GM18861 (cell line): Measurements from ENCODE around the gene RAB6B.

ENCODE experiments used
- ATAC-seq: cut with Tn5 transposase; IDR thresholded peaks from one replicate; pipeline ENCODE4 v1.9.1; 2021; ENCODE audit not compliant: unreplicated experiment

The RAB6B gene

DNA sequence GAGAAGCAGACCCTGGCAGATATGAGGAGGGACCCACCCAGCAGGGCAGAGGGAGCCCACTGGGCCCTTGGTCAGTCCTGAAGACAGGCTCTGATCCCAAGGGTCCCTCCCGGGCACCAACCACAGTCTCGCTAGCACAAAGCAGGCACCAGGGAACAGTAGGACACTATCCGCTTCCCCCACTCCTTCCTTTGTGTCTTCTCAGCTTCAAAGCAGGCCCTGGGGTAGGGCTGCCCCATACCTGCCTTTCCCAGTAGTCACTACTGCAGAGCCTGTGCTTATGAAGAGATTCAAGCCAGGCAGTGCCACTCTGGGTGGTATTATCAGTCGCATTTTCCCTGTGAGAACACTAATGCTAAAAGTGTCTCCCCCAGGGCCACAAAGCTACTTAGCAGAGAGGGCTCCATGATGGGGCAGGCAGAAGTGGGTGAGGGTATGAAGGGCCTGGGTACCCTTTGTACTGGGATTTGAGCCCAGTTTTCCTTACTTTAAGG is 57.3 kb downstream of the RAB6B start:
- ATAC-seq, result no peak

DNA sequence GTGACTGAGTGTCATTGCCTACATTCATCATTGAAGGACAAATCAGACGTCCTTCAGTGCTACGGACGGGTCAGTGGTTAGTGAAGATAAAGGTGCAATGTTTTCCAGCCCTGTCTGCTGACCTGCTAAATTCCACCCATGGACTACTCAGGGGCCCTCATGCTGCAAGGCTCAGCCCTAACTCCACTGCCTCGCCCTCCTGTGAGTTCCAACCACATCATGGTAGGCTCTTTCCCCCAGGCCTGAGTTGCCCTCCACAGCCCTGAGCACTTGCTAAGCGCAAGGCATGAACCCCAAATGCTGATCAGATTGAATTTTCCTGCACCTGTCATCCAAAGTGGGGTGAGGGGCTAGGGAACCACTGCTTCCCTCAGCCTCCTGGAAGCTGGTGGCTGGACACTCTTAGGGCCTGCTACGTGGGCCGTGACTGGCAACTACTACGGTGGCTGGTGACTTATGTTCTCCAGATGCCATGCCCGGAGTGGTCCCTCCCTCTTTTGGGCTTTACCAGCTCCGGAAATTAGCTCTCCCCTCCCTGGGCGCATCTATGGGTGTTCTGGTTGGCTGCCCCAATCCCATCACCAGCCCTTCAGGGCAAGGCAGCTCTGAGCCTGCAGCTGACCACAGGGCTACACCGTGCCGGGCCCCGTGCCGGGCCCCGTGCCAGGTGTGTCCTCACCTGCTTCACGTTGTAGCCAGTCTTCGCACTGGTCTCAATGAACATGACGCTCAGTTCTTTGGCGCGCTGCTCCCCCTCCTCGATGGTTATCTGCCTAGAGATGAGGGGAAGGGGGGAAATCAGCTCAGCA is 58.0 kb downstream of the RAB6B start:
- no peak for ATAC-seq

GRCh38 chr3:133836497-133837158 is 59.1 kb downstream of the RAB6B start:
- ATAC-seq, result no peak

- no peak for ATAC-seq
These were observed 59.7 kb downstream of the RAB6B start for GRCh38 chr3:133835961-133836360.

DNA sequence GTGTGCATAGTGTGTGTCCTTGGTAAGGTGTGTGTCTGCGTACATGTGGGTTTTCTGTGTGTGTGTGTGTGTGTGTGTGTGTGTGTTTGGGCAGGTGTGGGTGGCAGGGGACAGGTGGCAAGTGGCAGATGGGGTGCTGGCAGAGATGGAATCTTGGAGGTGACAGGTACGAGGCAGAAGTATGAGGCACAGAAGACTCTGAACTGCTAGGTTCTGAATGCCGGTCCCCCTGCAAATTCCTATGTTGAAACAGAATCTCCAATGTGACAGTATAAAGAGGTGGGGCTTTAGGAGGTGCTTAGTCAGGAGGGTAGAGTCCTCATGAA is 60.3 kb downstream of the RAB6B start:
- no peak for ATAC-seq

- no peak for ATAC-seq
These were observed 60.9 kb downstream of the RAB6B start for GRCh38 chr3:133834621-133835417.

DNA sequence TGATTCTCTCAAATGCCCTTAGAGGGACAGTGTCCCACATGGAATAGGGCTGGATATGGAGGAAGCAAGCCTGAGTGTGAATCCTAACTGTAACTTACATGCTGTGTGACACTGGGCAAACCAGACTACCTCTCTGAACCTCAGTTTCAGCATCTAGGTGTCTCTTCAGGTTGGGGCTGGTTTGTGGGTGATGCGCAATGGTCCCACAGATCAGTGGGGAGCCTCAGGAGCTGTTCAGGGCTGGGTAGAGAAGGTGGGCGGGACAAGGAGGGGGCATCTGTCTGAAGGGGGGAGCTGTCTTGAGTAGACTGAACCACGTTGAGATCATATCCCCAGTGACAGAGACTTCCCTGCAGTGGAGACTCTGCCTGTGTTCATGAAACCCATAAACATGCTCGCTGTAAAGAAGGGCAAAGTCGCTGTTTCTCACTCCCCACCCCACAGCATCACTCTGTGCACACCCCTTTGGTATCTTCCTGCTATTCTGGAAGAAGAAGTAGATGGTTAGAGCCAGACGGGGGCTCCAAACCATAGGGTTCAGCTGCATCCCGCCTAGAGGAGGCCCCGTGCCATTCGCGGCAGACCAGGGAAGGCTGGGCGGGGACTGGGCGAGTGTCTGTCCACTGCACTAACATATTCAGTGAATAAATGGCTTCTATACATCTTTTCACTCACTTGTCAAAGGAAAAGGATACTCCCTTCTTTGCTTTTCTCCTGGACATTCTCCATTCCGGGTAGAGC is 61.6 kb downstream of the RAB6B start:
- no peak for ATAC-seq

- no peak for ATAC-seq
These were observed 62.4 kb downstream of the RAB6B start for GRCh38 chr3:133833267-133833666.

DNA sequence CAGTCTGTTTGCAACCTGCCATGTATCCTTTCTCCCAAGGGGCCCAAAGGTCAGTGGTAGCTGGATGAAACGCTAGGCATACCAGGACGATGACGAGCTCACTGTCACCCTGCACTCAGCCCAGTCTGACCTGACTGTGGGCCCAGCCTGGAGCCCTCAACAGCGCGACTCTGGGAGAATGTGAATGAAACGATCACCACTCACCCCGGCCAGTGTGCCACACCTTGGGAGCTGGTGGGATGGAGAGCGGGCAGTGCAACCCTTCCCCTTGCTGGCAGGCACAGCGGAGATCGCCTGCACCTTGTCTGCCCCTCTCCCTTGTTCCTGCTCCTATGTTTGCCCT is 62.9 kb downstream of the RAB6B start:
- no peak for ATAC-seq

GRCh38 chr3:133831966-133832801 is 63.5 kb downstream of the RAB6B start:
- no peak for ATAC-seq

DNA sequence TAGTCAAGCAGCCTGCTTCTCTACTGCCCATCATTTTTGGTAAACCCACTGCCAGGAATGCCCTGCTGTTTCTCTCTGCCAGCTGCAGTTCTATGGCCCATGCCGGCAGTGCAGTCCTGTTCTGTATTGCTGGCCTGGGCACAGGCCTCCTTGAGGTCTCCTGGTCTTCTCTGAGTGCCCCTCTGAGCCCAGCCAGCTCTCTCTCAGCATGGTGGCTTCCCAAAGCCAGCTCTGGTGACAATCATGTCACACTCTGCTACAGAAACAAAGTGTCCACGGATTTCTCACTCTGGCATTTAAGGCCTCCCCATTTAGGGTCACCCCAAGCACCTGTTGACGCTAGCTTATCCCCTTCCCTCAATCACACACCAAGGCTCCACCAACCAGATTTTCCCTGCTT is 65.6 kb downstream of the RAB6B start:
- ATAC-seq, result no peak

- no peak for ATAC-seq
These were observed 66.4 kb downstream of the RAB6B start for GRCh38 chr3:133829310-133829707.

DNA sequence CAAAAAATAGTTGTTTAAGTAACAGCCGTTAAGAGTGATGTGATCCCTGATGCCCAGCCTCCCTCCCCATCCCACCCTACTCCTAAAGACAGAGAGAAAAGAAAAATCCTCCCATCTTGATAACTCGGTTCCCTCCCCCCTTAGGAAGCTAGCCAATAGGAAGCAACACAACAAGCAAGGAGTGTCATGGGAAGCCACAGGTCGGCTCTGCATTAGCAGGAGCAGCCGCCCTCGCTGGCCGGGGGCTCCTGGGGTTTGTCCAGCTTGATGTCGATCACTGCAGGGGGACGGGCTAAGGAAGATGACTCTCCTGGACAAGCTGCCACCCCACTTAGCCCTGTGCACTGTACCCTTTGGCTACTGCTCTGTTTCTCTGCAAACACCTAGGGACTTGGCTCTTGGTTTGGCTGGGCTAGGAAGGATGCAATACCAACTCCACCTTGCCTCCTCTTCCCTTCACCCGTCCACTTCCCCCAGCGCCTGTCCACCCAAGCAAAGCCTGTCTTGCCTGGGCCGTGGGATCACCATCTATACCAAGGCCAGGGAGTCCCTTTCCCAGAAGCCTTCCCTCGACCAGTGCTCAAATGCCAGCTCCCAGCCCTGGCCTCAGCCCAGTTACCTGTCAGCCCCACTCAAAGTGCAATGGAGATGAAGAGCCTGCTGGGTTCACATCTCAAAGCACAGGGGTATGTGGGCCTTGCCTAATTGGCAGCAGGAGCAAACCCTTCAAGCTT is 66.9 kb downstream of the RAB6B start:
- no peak for ATAC-seq

DNA sequence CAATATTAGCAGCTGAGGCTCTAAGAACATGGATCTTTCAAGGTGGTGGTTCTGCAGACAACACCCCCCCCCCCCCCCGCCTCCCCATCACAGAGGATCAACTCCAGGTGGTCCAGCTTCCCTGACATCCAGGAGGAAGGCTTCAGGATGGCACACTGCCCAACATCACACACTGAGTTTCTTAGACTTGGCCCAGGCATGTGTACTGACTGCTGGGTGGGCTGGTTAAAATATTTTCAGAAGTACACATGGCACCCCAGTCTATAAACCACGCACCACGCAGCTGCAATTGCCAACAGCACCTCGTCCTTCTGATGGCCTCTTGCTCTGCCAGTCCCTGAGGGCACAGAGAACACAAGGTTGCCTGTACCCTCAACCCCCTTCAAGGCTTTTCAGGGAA is 68.0 kb downstream of the RAB6B start:
- no peak for ATAC-seq

DNA sequence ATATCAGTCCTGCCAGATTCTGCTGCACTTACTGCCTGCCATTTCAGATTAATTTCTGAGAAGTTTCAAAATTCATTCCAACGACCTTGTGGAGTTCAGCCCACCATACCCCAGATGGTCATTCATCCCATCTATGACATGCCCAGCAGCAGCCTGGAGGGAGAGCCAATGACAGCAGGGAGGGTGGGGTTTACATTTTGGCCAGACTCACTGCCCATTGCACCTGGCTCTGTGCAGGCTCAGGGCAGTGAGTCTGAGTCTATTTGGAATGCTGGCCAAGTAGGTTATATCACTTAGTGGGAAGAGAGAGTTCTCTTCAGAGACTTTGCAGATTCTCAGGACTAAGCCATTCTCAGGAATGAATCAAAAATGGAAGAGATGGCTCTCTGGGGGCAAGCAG is 68.5 kb downstream of the RAB6B start:
- ATAC-seq, result no peak

- ATAC-seq, result no peak
These were observed 69.5 kb downstream of the RAB6B start for GRCh38 chr3:133825969-133826727.

GRCh38 chr3:133824961-133825485 is 70.7 kb downstream of the RAB6B start:
- no peak for ATAC-seq

- ATAC-seq, result no peak
These were observed 73.7 kb downstream of the RAB6B start for GRCh38 chr3:133821767-133822638.
